HG02870 (cell line): Measurements from ENCODE around the gene LARP4.
"Not testable (repeated sequence)": the region's sequence is repeated elsewhere in the genome, so short reads cannot be mapped to it uniquely, and the experiment has no call there.

Experiments
- ATAC-seq: cut with Tn5 transposase; IDR thresholded peaks from one replicate; pipeline ENCODE4 v1.9.1; 2021; ENCODE audit warnings: mild to moderate bottlenecking, moderate library complexity; ENCODE audit not compliant: unreplicated experiment

LARP4 gene

GRCh38 chr12:50521781-50522180 lies 121.1 kb downstream of the LARP4 start:
- ATAC-seq, result not testable (repeated sequence)

- ATAC-seq, result no peak
These were observed 123.1 kb downstream of the LARP4 start for GRCh38 chr12:50523772-50524171.

DNA sequence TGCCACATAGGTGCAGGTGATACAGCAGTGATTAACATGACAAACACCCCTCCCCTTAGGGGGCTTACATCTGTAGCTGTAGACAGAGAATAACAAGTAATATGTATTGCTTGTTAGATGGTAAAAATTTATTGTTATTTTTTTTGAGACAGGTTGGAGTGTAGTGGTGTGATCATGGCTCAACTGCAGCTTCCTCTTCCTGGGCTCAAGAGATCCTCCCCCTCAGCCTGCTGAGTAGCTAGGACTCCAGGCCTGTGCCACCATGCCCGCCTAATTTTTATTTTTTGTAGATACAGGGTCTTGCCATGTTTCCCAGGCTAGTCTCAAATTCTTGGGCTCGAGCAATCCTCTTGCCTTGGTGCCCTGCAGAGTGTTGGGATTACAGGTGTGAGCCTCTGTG lies 123.9 kb downstream of the LARP4 start:
- ATAC-seq, result no peak

DNA sequence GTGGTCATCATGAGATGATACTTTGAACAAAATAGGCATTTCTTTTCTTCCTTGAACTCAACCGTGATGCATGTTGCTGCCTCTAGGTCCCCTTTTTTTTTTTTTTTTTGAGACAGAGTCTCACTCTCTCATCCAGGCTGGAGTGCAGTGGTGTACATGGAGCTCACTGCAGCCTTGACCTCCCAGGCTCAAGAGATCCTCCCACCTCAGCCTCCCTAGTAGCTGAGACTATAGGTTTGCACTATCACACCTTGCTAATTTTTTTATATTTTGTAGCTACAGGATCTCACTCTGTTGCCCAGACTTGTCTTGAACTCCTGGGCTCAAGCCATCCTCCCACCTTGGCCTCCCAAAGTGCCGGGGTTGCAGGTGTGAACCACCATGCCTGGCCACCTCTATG lies 124.7 kb downstream of the LARP4 start:
- ATAC-seq, result no peak

DNA sequence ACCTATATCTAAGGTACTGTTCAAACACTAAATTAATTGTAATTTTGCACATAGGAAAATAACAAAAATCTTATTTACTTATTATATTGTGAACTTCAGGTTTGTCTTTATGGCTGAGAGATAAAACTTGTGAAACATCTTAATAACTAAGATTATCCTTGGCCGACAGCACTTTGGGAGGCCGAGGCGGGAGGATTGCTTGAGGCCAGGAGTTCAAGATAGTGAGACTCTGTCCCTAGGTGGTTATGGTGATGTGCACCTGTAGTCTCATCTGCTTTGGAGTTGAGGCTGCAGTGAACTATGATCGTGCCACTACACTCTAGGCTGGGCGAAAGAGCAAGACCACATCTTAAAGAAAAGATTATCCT lies 126.7 kb downstream of the LARP4 start:
- ATAC-seq, result no peak

DNA sequence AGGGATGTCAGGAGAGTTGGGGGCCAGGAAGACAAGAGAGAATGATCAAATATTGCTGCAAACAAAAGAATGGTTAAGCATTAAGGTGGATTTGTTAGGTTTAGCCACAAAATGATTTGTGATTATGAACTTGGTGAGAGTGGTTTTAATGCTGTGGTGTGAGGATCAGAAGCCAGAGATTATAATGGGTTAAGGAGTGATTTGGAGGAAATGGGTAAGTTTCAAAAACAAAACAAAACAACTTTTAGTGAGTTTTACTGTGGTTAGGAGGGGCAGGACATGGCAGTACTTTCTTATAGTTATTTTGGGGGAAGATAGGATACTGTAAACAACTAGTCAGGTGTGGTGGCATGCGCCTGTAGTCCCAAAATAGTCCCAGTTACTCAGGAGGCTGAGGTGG lies 128.1 kb downstream of the LARP4 start:
- no peak for ATAC-seq

- ATAC-seq, result no peak
These were observed 128.7 kb downstream of the LARP4 start for GRCh38 chr12:50529345-50529744.
